Skin of body (tissue), 2 donors: ENCODE data around the gene TMX4. TPM values are rescaled to one million over a fixed set of nuclear protein-coding genes. Genes with fewer than 3 reads are reported as not detected.

Experiments
- DNase-seq: peaks from one replicate; lab custom pipeline; 2025; lab: John Stamatoyannopoulos, UW
- total RNA-seq: library from RNA; depleted of rRNA; stranded (reverse); fragments of >200 nt; gene quantifications from one replicate; pipeline ENCODE4 v1.2.3, GENCODE V29; 2014

Gene TMX4
- total RNA-seq, 1 donor from 2014 or later: 15.8 TPM

DNA sequence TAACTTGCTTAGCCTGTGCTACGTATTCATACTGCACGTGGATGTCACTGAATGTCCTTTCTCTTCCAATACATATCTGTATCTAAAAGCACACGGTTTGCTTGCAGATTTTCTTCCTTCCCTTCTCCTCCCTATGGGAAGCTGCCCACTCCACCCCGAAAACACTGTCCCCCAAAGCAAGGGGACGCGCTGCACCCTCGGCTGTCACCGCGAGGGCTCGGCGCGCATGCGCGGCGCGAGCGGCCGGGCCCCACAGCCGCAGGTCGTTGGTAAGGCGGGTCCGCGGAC, 659 bp downstream of the TMX4 start:
- DNase-seq: peak; percentile 39

DNA sequence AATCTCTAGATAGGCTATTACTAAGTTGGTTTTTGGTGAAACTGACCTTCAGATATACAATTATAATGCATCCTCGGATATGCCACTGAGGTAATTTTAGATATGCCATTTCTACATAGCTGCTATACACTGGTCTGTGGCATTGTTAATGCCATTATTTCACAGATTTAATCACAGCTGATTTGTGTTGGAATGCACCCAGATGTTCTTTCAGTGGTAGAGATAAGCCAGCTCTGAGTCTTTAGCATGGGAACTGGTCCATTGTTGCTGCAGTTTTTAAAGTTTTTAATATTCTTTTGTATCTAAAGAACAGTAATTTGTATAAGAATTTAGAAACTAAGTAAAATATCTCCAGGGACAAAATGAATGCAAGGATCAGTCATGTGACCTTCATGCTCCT, 6.8 kb downstream of the TMX4 start:
- DNase-seq: no peak

DNA sequence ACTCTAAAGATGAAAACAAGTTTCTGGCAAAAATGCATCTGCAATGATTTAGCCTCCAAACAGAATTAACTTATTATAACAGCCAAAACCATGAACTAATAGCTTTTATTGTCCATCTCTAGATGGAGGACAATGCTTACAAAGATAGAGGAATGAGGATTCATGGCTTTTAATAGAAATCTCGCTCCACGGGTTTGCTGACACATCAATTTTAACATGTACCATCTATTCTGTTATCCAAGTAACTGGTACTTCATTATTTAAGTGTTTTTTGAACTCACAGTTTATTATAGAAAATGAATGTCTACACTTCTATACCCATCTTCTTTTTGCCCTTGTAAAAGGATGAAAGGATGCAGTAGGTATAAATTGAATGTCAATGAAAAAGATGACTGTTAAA, 10.8 kb downstream of the TMX4 start:
- no peak for DNase-seq

DNA sequence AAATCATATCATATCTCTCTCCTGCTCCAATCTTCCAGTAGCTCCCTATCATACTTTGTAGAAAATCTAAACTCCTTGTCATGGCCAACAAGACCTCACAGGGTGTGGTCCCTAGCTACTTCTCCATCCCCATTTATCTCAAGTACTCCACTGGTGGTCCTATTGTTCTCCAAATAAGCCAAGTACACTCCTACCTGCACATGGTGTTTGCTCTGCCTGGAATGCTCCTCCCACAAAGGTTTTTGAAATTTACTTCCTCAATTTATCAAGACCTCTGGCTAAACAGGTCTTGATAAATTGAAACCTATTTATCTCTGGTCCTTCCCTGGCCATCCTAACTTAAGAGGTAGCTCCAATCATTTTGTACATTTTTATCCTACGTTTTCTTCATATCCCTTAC, 12.1 kb downstream of the TMX4 start:
- DNase-seq: no peak

DNA sequence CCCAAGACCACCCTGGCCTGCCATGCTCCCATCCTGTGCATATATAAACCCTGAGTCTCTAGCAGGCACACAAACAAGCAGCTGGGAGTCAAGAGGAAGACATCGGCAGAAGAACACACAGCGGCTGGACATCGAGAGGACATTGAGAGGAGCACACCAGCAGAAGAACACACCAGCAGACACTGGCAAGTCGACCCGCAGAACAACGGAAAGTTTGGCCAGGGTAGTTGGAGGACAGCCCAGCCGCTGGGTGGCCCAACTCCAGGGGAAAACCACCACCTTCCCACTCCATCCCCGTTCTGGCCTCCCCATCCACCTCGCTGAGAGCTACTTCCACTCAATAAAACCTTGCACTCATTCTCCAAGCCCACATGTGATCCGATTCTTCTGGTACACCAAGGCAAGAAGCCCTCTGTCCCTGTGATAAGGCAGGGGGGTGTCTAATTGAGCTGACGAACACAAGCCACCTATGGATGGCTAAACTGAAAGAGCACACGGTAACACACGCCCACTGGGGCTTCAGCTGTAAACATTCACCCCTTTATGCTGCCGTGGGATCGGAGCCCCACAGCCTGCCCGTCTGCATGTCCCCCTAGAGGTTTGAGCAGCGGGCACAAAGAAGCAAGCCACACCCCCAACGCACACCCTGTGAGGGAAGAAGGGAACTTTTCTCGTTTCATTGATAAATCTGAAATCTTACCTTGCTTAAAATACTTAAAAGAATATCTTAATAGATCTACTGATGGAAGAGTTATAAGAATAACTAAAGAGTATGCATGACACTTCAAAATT, 13.8 kb downstream of the TMX4 start:
- DNase-seq: no peak

DNA sequence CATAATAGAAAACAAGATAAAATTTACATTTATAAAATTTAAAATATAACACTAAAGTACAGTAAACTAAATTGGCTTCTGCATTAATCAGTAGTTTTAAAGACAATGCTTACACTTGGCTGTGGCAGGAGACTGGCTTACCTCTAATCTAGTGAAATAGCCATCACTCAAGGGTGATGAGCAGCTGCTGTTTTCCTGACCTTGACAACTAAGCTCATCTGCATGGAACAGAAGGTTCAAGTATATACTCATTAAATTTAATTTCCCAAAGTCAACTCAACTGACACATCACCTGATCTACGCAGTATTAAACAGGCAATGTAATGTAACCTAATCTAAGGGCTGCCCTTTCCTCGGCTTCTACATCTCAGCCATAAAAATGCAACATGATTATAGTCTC, 14.5 kb downstream of the TMX4 start:
- DNase-seq: no peak

DNA sequence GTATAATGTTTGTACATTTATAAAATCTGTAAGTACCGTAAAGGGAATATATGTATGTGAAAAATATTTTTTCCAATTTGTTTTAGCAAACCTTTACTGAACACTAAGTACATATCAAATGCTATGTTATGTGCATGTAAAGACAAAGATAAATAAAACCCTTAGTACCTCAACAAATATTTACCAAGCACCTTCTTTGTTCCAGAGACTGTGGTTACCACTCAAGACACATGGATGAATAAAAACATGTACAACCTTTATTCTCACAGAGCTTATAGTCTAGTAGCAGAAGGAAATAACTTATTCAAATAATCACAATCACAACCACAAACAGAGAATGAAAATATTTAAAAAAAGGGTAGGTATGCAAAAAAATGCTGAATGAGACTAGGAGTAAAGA, 17.5 kb downstream of the TMX4 start:
- DNase-seq: no peak

DNA sequence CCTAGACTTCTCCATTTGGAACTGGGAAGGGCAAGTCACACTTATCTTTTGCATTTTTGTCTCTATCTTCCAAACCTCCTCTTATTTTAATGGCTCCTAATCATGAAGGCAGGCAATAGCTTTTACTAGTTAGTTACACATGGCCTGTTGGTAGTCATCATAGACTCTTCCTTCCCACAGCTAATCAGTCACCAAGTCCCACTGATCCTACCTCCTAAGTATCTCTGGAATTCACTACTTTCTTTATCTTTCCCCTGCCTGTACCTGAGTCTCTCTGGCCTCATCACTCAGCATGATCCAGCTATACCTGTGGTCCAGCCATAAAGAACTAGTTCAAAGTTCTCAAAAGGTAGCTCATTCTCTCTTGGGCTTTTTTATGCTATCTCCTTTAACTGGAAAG, 18.8 kb downstream of the TMX4 start:
- DNase-seq: no peak

DNA sequence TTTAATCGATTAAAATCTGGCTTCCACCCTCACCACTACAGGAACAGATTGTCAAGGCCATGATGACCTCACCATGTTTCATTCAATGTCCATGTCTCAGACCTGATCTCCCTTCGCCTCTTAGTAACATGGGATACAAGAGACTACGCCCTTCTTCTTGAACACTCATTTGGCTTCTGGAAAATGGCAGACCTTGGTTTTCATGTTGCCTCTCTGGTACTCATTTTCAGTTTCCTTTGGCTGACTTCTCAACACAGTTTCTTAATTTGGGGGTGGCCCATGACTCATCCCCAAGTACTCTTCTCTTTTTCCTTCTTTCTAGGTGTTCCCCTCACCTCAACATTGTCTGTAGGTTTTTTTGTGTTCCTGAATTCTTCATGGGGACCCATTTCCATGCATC, 22.7 kb downstream of the TMX4 start:
- no peak for DNase-seq

DNA sequence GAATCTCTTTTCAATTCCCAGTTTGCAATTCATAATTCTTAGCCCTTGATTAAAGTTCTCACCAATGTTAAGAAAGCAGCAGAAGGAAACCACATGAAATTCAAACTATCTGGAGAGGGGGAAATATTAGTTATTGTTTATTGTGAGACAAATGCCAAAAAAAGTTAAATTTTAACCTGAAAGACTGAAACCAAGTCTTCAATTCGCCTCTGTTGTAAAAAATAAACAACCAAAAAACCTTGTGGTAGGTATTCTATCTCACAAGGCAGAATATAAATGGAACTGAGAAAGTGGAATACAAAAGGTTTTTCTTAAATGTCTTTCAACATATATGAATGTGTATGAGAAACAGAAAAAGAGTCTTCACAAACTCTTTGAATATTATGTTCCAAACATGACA, 24.8 kb downstream of the TMX4 start:
- DNase-seq: no peak

DNA sequence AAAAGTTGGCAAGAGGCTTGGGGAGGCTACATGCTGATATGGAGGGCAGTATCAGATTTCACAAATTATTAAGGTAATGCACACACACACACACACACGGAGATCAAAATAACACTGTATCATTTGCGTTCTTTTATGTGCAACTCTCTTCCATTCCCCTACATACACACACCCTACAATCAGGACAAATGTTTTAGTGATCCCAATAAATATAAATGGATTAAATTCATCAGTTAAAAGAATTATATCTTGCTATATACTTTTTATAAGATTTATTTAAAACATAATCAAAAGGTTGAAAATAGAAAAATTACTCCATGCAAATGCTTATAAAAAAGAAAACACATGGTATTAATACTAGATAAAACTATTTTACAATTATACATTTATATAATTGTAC, 25.9 kb downstream of the TMX4 start:
- no peak for DNase-seq

DNA sequence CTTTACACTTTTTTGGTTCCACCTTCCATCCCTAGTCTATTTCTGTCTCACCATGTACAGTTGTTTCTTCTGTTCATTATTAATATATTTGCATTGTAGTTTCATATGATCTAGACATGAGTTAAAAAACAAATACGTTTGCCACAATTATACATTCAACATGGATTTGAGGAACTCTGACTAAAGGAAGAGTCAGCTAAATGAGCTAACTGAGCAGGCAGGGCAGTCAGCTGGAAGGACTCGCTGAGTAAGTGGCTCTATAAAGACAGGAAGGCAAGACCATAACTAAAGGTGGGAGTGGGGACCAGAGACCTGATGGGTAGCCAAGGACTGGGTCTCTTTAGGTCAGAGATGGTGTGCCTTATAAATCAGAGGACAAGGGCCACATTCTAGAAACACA, 26.3 kb downstream of the TMX4 start:
- DNase-seq: no peak

DNA sequence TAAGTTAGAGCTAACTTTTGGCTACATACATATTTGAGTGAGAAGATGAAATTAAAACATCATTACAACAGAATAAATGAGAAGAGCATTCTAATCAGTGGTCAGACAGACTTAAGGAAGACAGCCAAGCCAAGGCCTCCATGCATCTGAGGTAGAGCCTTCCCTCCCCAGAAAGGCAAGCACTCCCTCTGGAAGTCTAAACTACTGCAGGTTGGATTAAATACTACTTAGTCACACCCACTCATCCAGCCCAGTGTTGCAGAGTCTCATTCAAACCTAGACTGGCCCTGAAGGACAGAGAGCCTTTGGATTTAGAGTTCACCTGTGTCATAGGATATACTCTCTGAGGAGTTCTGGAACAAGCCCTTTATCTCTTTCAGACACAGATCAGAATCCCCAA, 29.2 kb downstream of the TMX4 start:
- no peak for DNase-seq

DNA sequence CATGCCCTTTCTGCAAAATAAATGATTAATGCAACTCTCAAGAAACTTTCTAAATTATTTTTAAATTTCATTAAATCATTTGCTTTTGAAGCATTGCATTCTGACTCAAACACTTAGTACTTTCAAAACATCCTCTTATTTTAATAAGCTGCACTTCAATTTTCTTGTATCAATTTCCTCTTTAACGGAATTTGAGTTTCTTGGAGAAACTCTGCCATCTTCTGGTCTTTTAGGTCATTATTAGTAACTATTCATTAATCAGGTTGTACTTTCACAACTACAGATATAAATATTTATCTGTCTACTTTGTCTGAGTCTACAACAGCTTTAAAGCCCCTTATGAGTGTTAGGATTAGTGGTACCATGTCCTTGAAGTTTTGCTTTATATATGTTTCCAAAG, 30.2 kb downstream of the TMX4 start:
- no peak for DNase-seq

DNA sequence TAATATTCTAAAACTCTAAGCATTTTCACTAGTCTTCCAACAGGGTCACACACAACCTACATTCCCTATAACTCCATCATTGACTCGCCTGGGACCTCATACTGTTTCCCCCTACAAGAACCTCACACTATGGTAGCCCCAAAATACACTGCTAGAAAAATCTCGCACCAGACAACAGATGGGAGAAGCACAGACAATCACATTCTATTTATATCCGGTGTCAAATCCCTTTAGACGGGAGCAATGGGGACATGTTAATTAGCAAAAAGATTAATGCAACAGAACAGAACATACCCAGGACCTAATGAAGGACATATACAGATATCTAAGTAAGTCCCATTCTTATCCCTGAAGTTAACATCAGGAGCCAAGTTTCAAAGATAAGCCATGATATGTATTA, 33.6 kb downstream of the TMX4 start:
- no peak for DNase-seq

DNA sequence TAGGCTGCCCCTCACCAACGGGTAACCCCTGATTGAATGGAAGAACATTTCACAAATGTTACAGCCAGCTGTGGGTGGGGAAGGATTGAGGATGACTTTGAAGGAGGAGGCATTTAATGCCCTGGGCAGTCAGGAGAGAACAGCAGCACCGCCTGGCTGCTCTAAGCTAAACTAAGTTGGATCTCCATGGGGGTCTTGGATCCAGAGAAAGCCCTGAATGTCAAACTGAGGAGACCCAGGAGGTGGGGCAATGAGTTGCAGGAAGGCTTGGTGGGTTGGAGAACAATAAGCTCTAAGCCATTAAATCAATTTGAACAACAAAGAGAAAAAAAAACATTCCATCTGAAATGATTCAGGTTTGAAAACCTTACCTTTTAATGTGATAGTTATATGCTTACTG, 35.4 kb downstream of the TMX4 start:
- DNase-seq: no peak

DNA sequence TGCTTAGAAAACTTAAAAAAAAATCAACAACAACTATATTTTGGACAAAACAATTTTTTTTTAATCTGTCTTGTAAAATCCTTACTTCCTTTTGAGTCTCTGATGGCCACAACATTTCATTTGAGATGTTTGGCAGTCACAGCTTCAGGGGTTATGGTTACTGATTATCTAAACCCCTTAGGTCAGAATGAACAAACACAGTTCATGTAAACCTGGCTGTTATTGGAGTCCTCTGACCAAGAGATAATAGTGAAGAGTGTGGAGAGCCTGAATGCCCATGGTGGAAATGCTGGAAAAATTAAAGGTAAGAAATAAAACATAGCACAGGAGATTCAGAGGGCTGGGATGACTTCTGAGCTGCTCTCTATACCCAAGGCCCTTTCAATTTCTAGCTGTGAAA, 38.2 kb downstream of the TMX4 start:
- DNase-seq: no peak

DNA sequence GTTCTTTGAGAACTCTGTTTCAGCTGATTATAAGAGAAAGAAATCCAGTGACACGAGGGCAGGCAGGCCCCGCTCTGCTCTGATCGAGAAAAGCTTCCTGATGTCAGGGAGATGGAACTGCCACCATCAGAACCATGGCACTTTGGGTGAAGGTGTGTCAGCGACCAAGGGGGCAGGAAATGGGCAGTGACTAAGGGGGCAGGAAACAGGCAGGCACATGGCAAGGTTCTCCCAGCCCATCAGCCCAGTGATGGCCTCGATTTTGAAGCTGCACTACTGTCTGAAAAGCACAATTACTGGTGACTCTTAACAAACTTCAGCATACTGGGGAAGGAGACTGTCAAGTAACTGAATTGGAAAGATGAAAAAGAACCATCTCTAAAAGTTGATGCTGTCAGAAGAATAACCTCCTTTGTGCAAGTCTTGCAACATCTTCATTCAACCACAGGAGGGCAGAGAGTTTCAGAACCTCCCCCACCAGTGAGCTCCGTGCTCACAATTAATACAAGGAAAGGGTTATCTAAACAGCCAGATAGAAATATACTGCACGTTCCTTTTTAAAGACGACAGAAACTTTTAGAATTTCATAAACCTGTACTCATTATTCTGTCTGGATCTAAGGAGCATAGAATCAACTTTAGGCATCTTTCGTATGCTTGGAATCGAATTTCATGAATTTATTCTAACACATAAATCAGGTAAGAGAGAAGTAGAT, 39.1 kb downstream of the TMX4 start:
- no peak for DNase-seq

DNA sequence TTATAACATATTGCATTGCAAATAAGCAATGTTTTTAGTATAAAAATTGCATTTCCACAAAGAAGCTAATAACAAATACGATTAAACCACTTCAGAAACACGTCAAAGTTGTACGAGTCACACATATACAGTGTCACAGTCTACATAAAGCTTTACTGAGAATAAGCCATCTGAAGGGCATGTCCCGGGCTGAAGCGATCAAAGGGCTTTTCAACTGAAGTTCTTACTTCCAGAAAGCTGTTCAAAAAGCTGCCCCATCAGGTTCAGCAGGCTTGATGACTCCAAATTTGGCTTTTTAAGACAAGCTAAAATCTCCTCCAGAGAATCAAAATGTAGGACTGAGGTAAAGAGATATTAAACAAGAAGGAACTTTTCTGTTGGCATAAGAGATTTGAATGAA, 41.9 kb downstream of the TMX4 start:
- DNase-seq: no peak

DNA sequence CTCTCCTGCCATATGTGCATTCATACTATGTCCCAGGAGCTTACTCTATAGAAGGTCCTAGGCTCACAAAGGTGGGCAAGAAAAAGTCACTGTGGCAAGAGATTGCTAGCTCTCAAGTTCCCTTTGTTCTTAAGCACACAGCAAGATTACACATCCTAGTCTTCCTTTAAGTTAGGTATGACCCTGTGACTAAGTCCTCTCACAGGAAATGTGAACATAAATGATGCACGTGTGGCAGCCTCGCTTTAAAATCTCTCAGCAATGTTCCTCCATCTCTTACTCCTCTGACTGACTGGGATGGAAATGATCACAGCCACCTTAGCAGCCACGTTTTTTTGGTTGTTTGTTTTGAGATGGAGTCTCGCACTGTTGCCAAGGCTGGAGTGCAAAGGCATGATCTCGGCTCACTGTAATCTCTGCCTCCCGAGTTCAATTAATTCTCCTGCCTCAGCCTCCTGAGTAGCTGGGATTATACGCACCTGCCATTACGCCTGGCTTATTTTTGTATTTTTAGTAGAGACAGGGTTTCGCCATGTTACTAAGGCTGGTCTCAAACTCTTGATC, 43.6 kb downstream of the TMX4 start:
- DNase-seq: no peak

DNA sequence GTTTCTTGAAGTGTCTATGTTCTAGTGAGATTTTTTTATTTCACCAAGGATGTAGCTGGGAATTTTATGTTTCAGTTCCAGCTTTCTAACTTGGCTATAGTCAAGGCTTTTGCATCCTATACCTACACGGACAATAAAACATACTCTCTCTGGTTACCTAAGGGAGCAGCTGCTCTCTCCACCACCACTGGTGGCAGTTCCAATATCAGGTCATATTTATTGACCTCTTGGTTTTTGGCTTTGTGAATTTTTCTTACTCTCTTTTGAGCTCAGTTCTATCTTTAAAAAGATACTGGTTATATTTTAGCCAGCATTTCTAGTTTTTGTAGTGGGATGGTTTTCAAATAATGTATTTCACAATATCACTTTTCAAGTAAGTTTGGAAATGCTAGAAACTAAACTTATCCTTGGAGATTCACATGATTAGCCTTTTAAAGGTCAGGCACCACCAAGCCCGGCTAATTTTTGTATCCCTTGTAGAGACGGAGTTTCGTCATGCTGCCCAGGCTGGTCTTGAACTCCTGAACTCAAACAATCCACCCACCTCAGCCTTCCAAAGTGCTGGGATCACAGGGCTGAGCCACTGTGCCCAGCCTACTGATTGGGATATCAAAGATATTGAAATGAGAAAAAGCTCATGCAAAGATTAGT, 44.7 kb downstream of the TMX4 start:
- DNase-seq: no peak

DNA sequence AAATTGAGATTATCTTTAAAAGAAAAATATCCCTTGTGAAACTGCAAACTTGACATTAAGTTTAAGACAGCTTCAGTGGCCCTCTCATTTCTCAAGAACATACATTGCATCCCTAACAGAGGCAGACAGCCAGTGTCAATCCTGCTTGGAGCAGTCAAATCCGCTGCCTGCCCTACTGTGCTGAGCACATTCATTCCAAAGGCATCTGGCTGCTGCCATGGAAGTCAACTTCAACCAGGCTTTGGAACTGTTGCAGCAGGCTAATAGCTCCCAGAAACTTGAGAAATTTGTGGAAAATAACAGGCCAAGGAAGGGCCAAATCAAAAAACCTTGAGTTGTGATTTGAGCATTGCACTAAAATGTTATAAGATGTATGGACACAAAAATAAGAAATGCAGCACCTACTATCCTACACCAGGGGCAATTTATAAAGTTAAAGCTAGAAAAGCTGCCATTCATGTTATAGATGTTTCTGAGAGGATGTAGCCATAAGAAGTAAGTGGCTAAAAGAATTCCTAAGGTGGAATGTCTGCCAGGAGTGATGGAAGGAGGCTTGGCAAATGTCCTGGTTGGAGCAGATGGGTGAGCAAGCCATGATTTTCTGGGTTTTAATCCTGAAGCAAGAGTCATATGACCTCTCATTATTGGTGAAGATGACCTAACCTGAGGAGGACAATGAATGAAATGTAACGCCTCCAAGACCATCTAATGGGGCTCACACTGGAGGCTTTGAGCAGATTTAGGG, 47.9 kb downstream of the TMX4 start:
- no peak for DNase-seq
